ENCODE measurements around the gene NCOA3. TPM values are rescaled to one million over a fixed set of nuclear protein-coding genes. Genes with fewer than 3 reads are reported as not detected.

Gene NCOA3
- total RNA-seq, 1 experiment from 2014 or later, result 23.3 TPM

- no peak overlapping the region for H2BK20ac ChIP-seq (ENCODE audit: low read depth, low read length, poor library complexity, severe bottlenecking)
- no peaks in the 10 kb centered on the region for H3K4me1 ChIP-seq (ENCODE audit: insufficient read depth, low read length)
- no peak overlapping the region for H3K56ac ChIP-seq (ENCODE audit: insufficient read length, low read depth, low read length)
- no peak overlapping the region for H4K8ac ChIP-seq (replicated peaks; ENCODE audit: insufficient read length, low read depth, low read length)
- TF ChIP-seq CTCF (conservative IDR thresholded peaks at IDR 0.05), result no peak
- H3K23ac ChIP-seq (ENCODE audit: insufficient read length, low read depth, low read length), result no peak overlapping the region
- no CpG with 5 or more reads among the region's 22 CpGs for WGBS (ENCODE audit: extremely low coverage, insufficient read length, low lambda C conversion rate)
- no peak overlapping the region for H3K9ac ChIP-seq (ENCODE audit: extremely low read depth, insufficient read length, low read length)
- no peak overlapping the region for H3K4me2 ChIP-seq (ENCODE audit: insufficient read depth, insufficient read length, low read length)
- H3K27ac ChIP-seq (ENCODE audit: insufficient read length, low read depth, low read length), result no peak overlapping the region
- Mint-ChIP-seq H3K4me3 (no peak overlapping the region), H3K27me3 (ENCODE audit: low read depth) (no peaks in the 10 kb centered on the region; the same call in 1 of the 2 replicates), H3K27ac (no peak overlapping the region), H3K4me1 (peaks cover 4 to 9% of the 10 kb centered on the region in 2 experiments), H3K36me3 (ENCODE audit: insufficient read depth in 1 of 3, low read depth in 3 of 3) (peaks cover 0 to 4% (median 4%) of the 10 kb centered on the region in 3 experiments; a peak in 3 of 7 replicates), H3K9me3 (no peaks in the 10 kb centered on the region)
- no peak overlapping the region for H4K5ac ChIP-seq (ENCODE audit: insufficient read length, low read depth, low read length)
- no peak overlapping the region for H2BK5ac ChIP-seq (ENCODE audit: insufficient read length, low read length)
- no peak overlapping the region for H2BK12ac ChIP-seq (ENCODE audit: insufficient read length, low read depth, low read length)
- H3K9me3 ChIP-seq (ENCODE audit: control insufficient read depth, low read depth, low read length), result no peaks in the 10 kb centered on the region
- H3K23me2 ChIP-seq (ENCODE audit: insufficient read length, low read depth, low read length, poor library complexity, severe bottlenecking), result no peaks in the 10 kb centered on the region
- H3K18ac ChIP-seq (ENCODE audit: insufficient read length, low read depth, low read length), result no peak overlapping the region
- H2BK15ac ChIP-seq (ENCODE audit: low read depth, low read length), result no peak overlapping the region
- no peaks in the 10 kb centered on the region for H3K79me1 ChIP-seq (ENCODE audit: insufficient read depth, low read depth, low read length, poor library complexity, severe bottlenecking)
- H2AK5ac ChIP-seq (ENCODE audit: insufficient read length, low read length), result no peak overlapping the region
- no peak overlapping the region for H3K4ac ChIP-seq (ENCODE audit: low read depth, low read length)
- H4K91ac ChIP-seq (ENCODE audit: insufficient read length, low read depth, low read length), result no peak overlapping the region
- H3K14ac ChIP-seq (ENCODE audit: insufficient read depth, low read length), result no peak overlapping the region
- DNase-seq, result no peak
- no peak overlapping the region for H3T11ph ChIP-seq (ENCODE audit: low read length)
- H3K27me3 ChIP-seq (ENCODE audit: insufficient read depth, low read length), result no peaks in the 10 kb centered on the region
- no peak overlapping the region for H2BK120ac ChIP-seq (ENCODE audit: low read depth, low read length, poor library complexity, severe bottlenecking)
- no peaks in the 10 kb centered on the region for H3K79me2 ChIP-seq (ENCODE audit: insufficient read depth, low read length)
- no peak overlapping the region for H2AFZ ChIP-seq (ENCODE audit: low read length)
- no peaks in the 10 kb centered on the region for H4K20me1 ChIP-seq (ENCODE audit: control insufficient read depth, insufficient read depth, insufficient read length)
Observed at GRCh38 chr20:47682028-47682783, 180.5 kb downstream of the NCOA3 start.

Data from H9 (cell line).